H1 (cell line): ENCODE results near the gene AHI1. TPM values are rescaled to one million over a fixed set of nuclear protein-coding genes. Genes with fewer than 3 reads are reported as not detected.

Experiments
- CTCF ChIA-PET: fragments of 300-600 bp; sonication (Branson Sonifier 250); formaldehyde crosslinking; loops from one replicate; lab custom pipeline; 2021; ENCODE audit not compliant: partially characterized antibody; lab: Charles Lee
- POLR2A ChIA-PET: fragments of 300-600 bp; sonication (Branson Sonifier 250); formaldehyde crosslinking; loops from one replicate; lab custom pipeline; 2021; ENCODE audit warnings: inconsistent platforms; ENCODE audit not compliant: partially characterized antibody; lab: Charles Lee
- DNase-seq, 2 experiments: peaks; one replicate each; pipeline versions ENCODE4 v3.0.0 to v3.0.0-alpha.2; 2010 to 2022; ENCODE audit warnings: low spot score in 2 of 2, low read depth in 1 of 2, mixed read lengths in 1 of 2
- FAIRE-seq: peaks from 2 replicates; lab custom pipeline; 2011; peaks lifted over from hg19 to GRCh38; lab: Jason Lieb, UNC
- H2AFZ ChIP-seq: 2 replicates; pipeline ENCODE4 v1.8.1; 2012; ENCODE audit warnings: low read length, inconsistent platforms
- H2AK5ac ChIP-seq: 2 replicates; pipeline ENCODE4 v1.6.1; 2013; ENCODE audit warnings: low read depth, low read length
- H2BK120ac ChIP-seq: replicated peaks from 2 replicates; pipeline ENCODE3; 2013; ENCODE audit warnings: low read depth, low read length, inconsistent platforms
- H2BK12ac ChIP-seq: 2 replicates; pipeline ENCODE4 v1.6.1; 2013; ENCODE audit warnings: low read depth, low read length
- H2BK15ac ChIP-seq: 2 replicates; pipeline ENCODE4 v1.6.1; 2013; ENCODE audit warnings: low read length
- H2BK20ac ChIP-seq: 2 replicates; pipeline ENCODE4 v1.6.1; 2013; ENCODE audit warnings: low read length
- H2BK5ac ChIP-seq: 2 replicates; pipeline ENCODE4 v1.6.1; 2013; ENCODE audit warnings: low read depth, low read length
- H3K14ac ChIP-seq: 2 replicates; pipeline ENCODE4 v1.6.1; 2013; ENCODE audit warnings: inconsistent platforms; ENCODE audit not compliant: insufficient read length
- H3K18ac ChIP-seq: 2 replicates; pipeline ENCODE4 v1.6.1; 2013; ENCODE audit warnings: low read length; ENCODE audit errors: extremely low read depth
- H3K23ac ChIP-seq: 2 replicates; pipeline ENCODE4 v1.6.1; 2013; ENCODE audit warnings: inconsistent platforms; ENCODE audit not compliant: insufficient read length
- H3K23me2 ChIP-seq: 2 replicates; pipeline ENCODE4 v1.6.1; 2013; ENCODE audit warnings: low read depth, low read length
- H3K27ac ChIP-seq: 2 replicates; pipeline ENCODE4 v1.6.1; 2011; ENCODE audit warnings: low read depth, low read length, inconsistent platforms
- H3K27me3 ChIP-seq, 4 experiments: replicated peaks in 1 of 4; 1 replicate in 1 of 4; 2 replicates in 3 of 4; pipeline versions ENCODE4 v1.6.1 to v1.8.1; 2011 to 2013; ENCODE audit warnings: low read length in 3 of 4, mild to moderate bottlenecking in 3 of 4, inconsistent platforms in 2 of 4, mixed read lengths in 2 of 4, moderate library complexity in 1 of 4; ENCODE audit not compliant: control insufficient read depth in 3 of 4, insufficient read depth in 3 of 4; ENCODE audit errors: extremely low read depth in 1 of 4
- H3K36me3 ChIP-seq, 4 experiments: 2 replicates each; pipeline versions ENCODE4 v1.6.1 to v1.8.1; 2011 to 2013; ENCODE audit warnings: mild to moderate bottlenecking in 4 of 4, low read length in 3 of 4, moderate library complexity in 2 of 4, control low read depth in 1 of 4, inconsistent platforms in 1 of 4; ENCODE audit not compliant: insufficient read depth in 4 of 4, control insufficient read depth in 2 of 4
- H3K4ac ChIP-seq: replicated peaks from 2 replicates; pipeline ENCODE3; 2013; ENCODE audit warnings: low read length, low read depth, mixed read lengths, inconsistent platforms; ENCODE audit not compliant: insufficient read length
- H3K4me1 ChIP-seq, 4 experiments: replicated peaks in 1 of 4; 1 replicate in 1 of 4; 2 replicates in 3 of 4; pipeline versions ENCODE4 v1.6.1 to v1.8.1; 2011 to 2013; ENCODE audit warnings: low read length in 3 of 4, inconsistent platforms in 2 of 4, mixed read lengths in 1 of 4; ENCODE audit not compliant: insufficient read depth in 4 of 4, control insufficient read depth in 3 of 4
- H3K4me2 ChIP-seq, 2 experiments: 2 replicates each; pipeline versions ENCODE4 v1.6.1 to v1.8.1; 2011 to 2013; ENCODE audit warnings: low read depth in 2 of 2, low read length in 2 of 2, control low read depth in 1 of 2, inconsistent platforms in 1 of 2, mild to moderate bottlenecking in 1 of 2; ENCODE audit not compliant: insufficient read depth in 1 of 2
- H3K4me3 ChIP-seq, 4 experiments: fragments of 200-600, 300-600 bp in 1 of 4; sonication (generic), shearing (Covaris generic), sonication (Bioruptor Twin) in 1 of 4; 2 replicates each; pipeline versions ENCODE4 v1.5.1 to v1.8.1; 2011 to 2016; ENCODE audit warnings: low read length in 4 of 4, low read depth in 3 of 4, control low read depth in 2 of 4, inconsistent platforms in 2 of 4, mild to moderate bottlenecking in 2 of 4, mixed read lengths in 1 of 4, moderate library complexity in 1 of 4; ENCODE audit not compliant: insufficient read depth in 2 of 4; ENCODE audit errors: extremely low read depth in 1 of 4
- H3K56ac ChIP-seq: replicated peaks from 2 replicates; pipeline ENCODE3; 2013; ENCODE audit warnings: low read depth, mild to moderate bottlenecking, mixed read lengths, low read length, inconsistent platforms; ENCODE audit not compliant: insufficient read length
- H3K79me1 ChIP-seq: 2 replicates; pipeline ENCODE4 v1.6.1; 2013; ENCODE audit warnings: low read depth, low read length, control low read depth
- H3K79me2 ChIP-seq, 2 experiments: 2 replicates each; pipeline versions ENCODE4 v1.6.1 to v1.8.1; 2012 to 2013; ENCODE audit warnings: low read length in 2 of 2, mild to moderate bottlenecking in 2 of 2, inconsistent platforms in 1 of 2; ENCODE audit not compliant: insufficient read depth in 2 of 2, control insufficient read depth in 1 of 2
- H3K9ac ChIP-seq, 4 experiments: replicated peaks in 1 of 4; 1 replicate in 1 of 4; 2 replicates in 3 of 4; pipeline versions ENCODE4 v1.6.1 to v1.8.1; 2011 to 2013; ENCODE audit warnings: low read depth in 3 of 4, low read length in 3 of 4, control low read depth in 2 of 4, mild to moderate bottlenecking in 2 of 4, moderate library complexity in 2 of 4, inconsistent platforms in 1 of 4; ENCODE audit errors: extremely low read depth in 1 of 4
- H3K9me3 ChIP-seq, 2 experiments: 2 replicates each; pipeline versions ENCODE4 v1.6.1 to v1.8.1; 2012 to 2013; ENCODE audit warnings: mild to moderate bottlenecking in 2 of 2, moderate library complexity in 2 of 2, control low read depth in 1 of 2, inconsistent platforms in 1 of 2, low read depth in 1 of 2, low read length in 1 of 2, mixed read lengths in 1 of 2; ENCODE audit not compliant: insufficient read depth in 2 of 2
- H4K20me1 ChIP-seq, 2 experiments: replicated peaks in 1 of 2; 2 replicates each; pipeline versions ENCODE3 to v1.8.1; 2011 to 2013; ENCODE audit warnings: inconsistent platforms in 2 of 2, low read length in 2 of 2, mild to moderate bottlenecking in 1 of 2; ENCODE audit not compliant: insufficient read depth in 2 of 2, control insufficient read depth in 1 of 2
- H4K5ac ChIP-seq: 2 replicates; pipeline ENCODE4 v1.6.1; 2013; ENCODE audit warnings: low read length, low read depth, mixed read lengths, inconsistent platforms; ENCODE audit not compliant: insufficient read length
- H4K8ac ChIP-seq: 2 replicates; pipeline ENCODE4 v1.8.0; 2013; ENCODE audit warnings: mild to moderate bottlenecking, moderate library complexity, low read length, inconsistent platforms; ENCODE audit not compliant: insufficient read depth; ENCODE audit errors: extremely low read depth
- H4K91ac ChIP-seq: replicated peaks from 2 replicates; pipeline ENCODE3; 2013; ENCODE audit warnings: low read length, mixed read lengths, inconsistent platforms; ENCODE audit not compliant: insufficient read length
- GTF2F1 ChIP-seq: IDR thresholded peaks from 2 replicates; pipeline ENCODE4 v1.6.1; 2012; ENCODE audit warnings: low read depth, low read length, improper control_type of control experiment, borderline replicate concordance
- JUN ChIP-seq: IDR thresholded peaks from 2 replicates; pipeline ENCODE4 v1.6.1; 2011; ENCODE audit warnings: low read depth, mild to moderate bottlenecking, improper control_type of control experiment, low read length
- RFX5 ChIP-seq: IDR thresholded peaks from 2 replicates; pipeline ENCODE4 v1.6.1; 2011; ENCODE audit warnings: low read depth, low read length, improper control_type of control experiment, borderline replicate concordance
- SP1 ChIP-seq: IDR thresholded peaks from 2 replicates; pipeline ENCODE4 v1.6.1; 2011; ENCODE audit warnings: low read depth, low read length
- WGBS, 2 experiments: shearing (Covaris generic) in 1 of 2; methylation state at CpG; one replicate each; pipeline versions ENCODE4 v1.1.6 to v1.1.7; 2013 to 2015; ENCODE audit warnings: low lambda C conversion rate in 2 of 2, mixed read lengths in 2 of 2, inconsistent platforms in 1 of 2, low coverage in 1 of 2, missing lambda C conversion rate in 1 of 2; ENCODE audit not compliant: insufficient replicate concordance in 2 of 2, insufficient coverage in 1 of 2, insufficient read length in 1 of 2; ENCODE audit errors: extremely low coverage in 1 of 2, missing lambda C conversion rate in 1 of 2; 5-methylcytosine and 5-hydroxymethylcytosine counted together
- polyA plus RNA-seq, 7 experiments: library from polyadenylated mRNA; depleted of rRNA in 3 of 7; stranded (reverse) in 5 of 7; unstranded in 2 of 7; fragments of >200 nt in 5 of 7; fragments of 200-250 nt in 2 of 7; gene quantifications; 1 replicate in 5 of 7; 2 replicates in 1 of 7; 4 replicates in 1 of 7; pipeline versions ENCODE4 v1.2.1 to v1.2.3, GENCODE V29; 2011 to 2013; ENCODE audit warnings: missing spikeins in 2 of 7, mixed read lengths in 2 of 7
- total RNA-seq: library from RNA; stranded (reverse); fragmentation: NEBNext Ultra II Directional; extraction: Animal tissue kit (Norgen Biotek cat#: 25700); gene quantifications from 2 replicates; pipeline ENCODE4 v1.2.1, GENCODE V29; 2021

Gene AHI1
- total and polyA plus RNA-seq, 2 of the 8 experiments (the other 6 are each of a cell fraction or from before 2014, with no cell fraction given): 4.2 to 19.6 TPM

DNA sequence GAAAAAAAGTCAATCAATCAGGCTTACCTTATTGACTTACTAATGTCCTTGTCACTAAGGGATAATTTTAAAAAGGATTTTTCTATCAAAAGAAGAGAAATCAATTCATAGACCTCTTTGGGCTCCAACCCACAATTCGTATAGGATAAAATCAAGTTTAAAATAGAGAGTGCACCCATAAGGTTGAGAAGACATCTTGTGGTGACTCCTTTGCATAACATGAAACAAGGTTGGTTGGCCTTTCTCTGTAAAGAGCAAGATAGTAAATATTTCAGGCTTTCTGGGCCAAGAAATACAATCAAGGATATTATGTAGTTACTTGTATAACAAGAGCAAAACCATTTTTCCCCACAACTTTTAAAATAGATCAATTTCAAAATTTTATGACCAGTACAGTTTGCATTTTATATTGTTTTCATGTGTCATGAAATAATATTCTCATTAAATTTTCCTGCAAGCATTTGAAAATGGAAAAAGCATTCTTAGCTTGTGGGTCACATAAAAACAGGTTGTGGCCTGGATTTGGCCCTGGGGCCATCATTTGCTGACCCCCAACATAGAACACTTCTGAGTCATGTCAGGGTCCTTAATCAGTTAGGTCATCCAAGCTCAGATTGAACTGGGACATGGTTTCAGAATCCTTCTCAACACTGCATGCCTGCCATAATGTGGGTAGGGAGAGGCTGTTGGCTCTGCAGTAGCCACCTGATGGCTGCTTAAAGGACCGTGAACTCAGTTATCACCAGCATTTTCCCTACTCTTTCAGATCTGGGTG lies 239.7 kb downstream of the AHI1 start:
- Histone ChIP-seq H3K4me3 (no peak overlapping the region), H4K8ac (no peak overlapping the region), H3K23ac (no peak overlapping the region), H4K5ac (no peak overlapping the region), H3K27ac (no peak overlapping the region), H3K23me2 (no peaks in the 10 kb centered on the region), H2BK12ac (no peak overlapping the region), H4K91ac (no peak overlapping the region), H3K79me1 (no peaks in the 10 kb centered on the region), H2BK20ac (no peak overlapping the region), H2AK5ac (no peak overlapping the region), H3K14ac (no peak overlapping the region), H3K27me3 (no peaks in the 10 kb centered on the region), H3K79me2 (no peaks in the 10 kb centered on the region), H2BK15ac (no peak overlapping the region; the same call in 1 of the 2 replicates), H2AFZ (peak overlapping the region; percentile 99), H2BK5ac (no peak overlapping the region), H3K4me1 (peaks cover 0 to 2% (median 0%) of the 10 kb centered on the region in 4 experiments; a peak in 2 of 7 replicates), H3K4ac (no peak overlapping the region), H3K18ac (peak overlapping the region; percentile 54; the same call in 1 of the 2 replicates), H3K56ac (no peak overlapping the region), H3K4me2 (no peak overlapping the region), H3K9me3 (no peaks in the 10 kb centered on the region), H4K20me1 (no peaks in the 10 kb centered on the region), H2BK120ac (no peak overlapping the region), H3K36me3 (no peaks in the 10 kb centered on the region), H3K9ac (no peak overlapping the region)
- CTCF ChIA-PET: interaction anchor here (1.1 to 3.5 kb wide), 5 partner anchors 9 to 114 kb away, joined by 3 to 20 read pairs (median 4); no protein-coding TSS in a partner anchor
- FAIRE-seq: no peak
- no peak for DNase-seq
- POLR2A ChIA-PET: interaction anchor here (1.7 kb wide), 1 partner anchor 13 kb away, joined by 10 read pairs; no protein-coding TSS in a partner anchor
- TF ChIP-seq SP1 (no peak), GTF2F1 (no peak), JUN (no peak), RFX5 (no peak)
- WGBS, 2 experiments: 84% methylated on average over 2 of the region's 2 CpGs; no CpG with 5 or more reads in 1 of the 2 experiments
